Measurements from ENCODE around the gene CFAP77.

The CFAP77 gene

GRCh38 chr9:132474253-132474652, 64.2 kb downstream of the CFAP77 start:
- DNase-seq (ENCODE audit: low spot score): no peak
- in situ Hi-C loops (cut with MboI; ENCODE audit: low pct_unique_long_range_greater_than_20kb, low sequenced_read_pairs, unreplicated experiment): no loop called here
- no peak for TF ChIP-seq CTCF (IDR thresholded peaks at IDR 0.05; ENCODE audit: extremely low read depth, insufficient read depth, missing control alignments)

- TF ChIP-seq CTCF (IDR thresholded peaks at IDR 0.05; ENCODE audit: extremely low read depth, insufficient read depth, missing control alignments): no peak
- no peak for DNase-seq (ENCODE audit: low spot score)
- in situ Hi-C loops (cut with MboI; ENCODE audit: low pct_unique_long_range_greater_than_20kb, low sequenced_read_pairs, unreplicated experiment): no loop called here
Observed at GRCh38 chr9:132478353-132479050, 68.5 kb downstream of the CFAP77 start.

GRCh38 chr9:132479733-132480132, 69.7 kb downstream of the CFAP77 start:
- in situ Hi-C loops (cut with MboI; ENCODE audit: low pct_unique_long_range_greater_than_20kb, low sequenced_read_pairs, unreplicated experiment): no loop called here
- TF ChIP-seq CTCF (IDR thresholded peaks at IDR 0.05; ENCODE audit: extremely low read depth, insufficient read depth, missing control alignments): no peak
- no peak for DNase-seq (ENCODE audit: low spot score)

GRCh38 chr9:132481053-132481849, 71.2 kb downstream of the CFAP77 start:
- DNase-seq (ENCODE audit: low spot score): no peak
- in situ Hi-C loops (cut with MboI; ENCODE audit: low pct_unique_long_range_greater_than_20kb, low sequenced_read_pairs, unreplicated experiment): no loop called here
- TF ChIP-seq CTCF (IDR thresholded peaks at IDR 0.05; ENCODE audit: extremely low read depth, insufficient read depth, missing control alignments): no peak

- in situ Hi-C loops (cut with MboI; ENCODE audit: low pct_unique_long_range_greater_than_20kb, low sequenced_read_pairs, unreplicated experiment): no loop called here
- DNase-seq (ENCODE audit: low spot score): no peak
- no peak for TF ChIP-seq CTCF (IDR thresholded peaks at IDR 0.05; ENCODE audit: extremely low read depth, insufficient read depth, missing control alignments)
Observed at GRCh38 chr9:132482196-132482813, 72.3 kb downstream of the CFAP77 start.

- DNase-seq (ENCODE audit: low spot score): no peak
- TF ChIP-seq CTCF (IDR thresholded peaks at IDR 0.05; ENCODE audit: extremely low read depth, insufficient read depth, missing control alignments): no peak
- in situ Hi-C loops (cut with MboI; ENCODE audit: low pct_unique_long_range_greater_than_20kb, low sequenced_read_pairs, unreplicated experiment): no loop called here
Observed at GRCh38 chr9:132485393-132485792, 75.4 kb downstream of the CFAP77 start.
